Measurements from ENCODE around the gene ZNHIT2.

DNA sequence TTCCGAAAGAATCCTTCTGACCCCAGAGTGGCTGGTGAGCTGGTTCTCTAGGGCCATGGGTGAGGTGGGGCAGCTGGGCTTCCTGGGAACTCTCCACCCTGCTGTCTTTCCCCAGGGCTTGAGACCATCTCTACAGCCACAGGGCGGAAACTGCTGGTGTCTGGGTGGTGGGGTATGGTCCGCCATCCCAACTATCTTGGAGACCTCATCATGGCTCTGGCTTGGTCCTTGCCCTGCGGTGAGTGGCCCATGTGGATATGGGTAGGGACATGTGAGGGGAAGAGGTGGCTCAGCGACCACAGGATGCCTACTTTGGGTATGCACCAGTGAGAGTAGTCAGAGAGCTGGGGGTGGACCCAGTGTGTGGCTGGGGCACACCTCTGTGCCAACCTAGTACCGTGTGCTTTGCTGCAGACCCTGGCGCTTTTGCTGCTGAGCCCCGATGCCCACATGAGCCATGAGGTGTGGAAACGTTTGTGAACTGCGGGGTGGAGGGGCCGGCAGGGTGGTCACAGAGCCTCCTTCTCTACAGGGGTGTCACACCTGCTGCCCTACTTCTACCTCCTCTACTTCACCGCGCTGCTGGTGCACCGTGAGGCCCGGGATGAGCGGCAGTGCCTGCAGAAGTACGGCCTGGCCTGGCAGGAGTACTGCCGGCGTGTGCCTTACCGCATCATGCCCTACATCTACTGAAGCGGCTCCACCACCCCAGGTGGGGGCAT, 2.0 kb downstream of the ZNHIT2 start:
- no peak for TF ChIP-seq GATA3 (IDR thresholded peaks at IDR 0.05; ENCODE audit: low read depth, low read length)
- no peak for TF ChIP-seq GATA2 (IDR thresholded peaks at IDR 0.05; ENCODE audit: low read depth, low read length)

Data from SH-SY5Y (cell line).